Endothelial cell of umbilical vein (primary cell): ENCODE measurements around the gene RNF32. TPM values are rescaled to one million over a fixed set of nuclear protein-coding genes. Genes with fewer than 3 reads are reported as not detected.

ENCODE experiments used
- BruUV-seq: library from RNA; stranded (reverse); fragments of 400-500 nt; replicated peaks from 2 replicates; lab custom pipeline; 2021; lab: Mats Ljungman, UMichigan
- CTCF ChIA-PET: fragments of 300-600, 350-600 bp; sonication (Branson Sonifier 250); formaldehyde crosslinking; loops from one replicate; lab custom pipeline; 2021; ENCODE audit warnings: antibody characterized with exemption, inconsistent platforms; lab: Charles Lee
- POLR2A ChIA-PET: fragments of 300-600, 350-600 bp; sonication (Branson Sonifier 250); formaldehyde crosslinking; loops from one replicate; lab custom pipeline; 2021; ENCODE audit warnings: antibody characterized with exemption, inconsistent platforms; lab: Charles Lee
- DNase-seq: peaks from one replicate; pipeline ENCODE4 v3.0.0-alpha.2; 2011; ENCODE audit warnings: low read depth, low spot score
- FAIRE-seq: peaks from 2 replicates; lab custom pipeline; 2011; peaks lifted over from hg19 to GRCh38; lab: Jason Lieb, UNC
- H2AFZ ChIP-seq: 2 replicates; pipeline ENCODE4 v1.6.0; 2012; ENCODE audit warnings: low read depth, low read length, control low read depth, inconsistent platforms
- H3K27ac ChIP-seq: 2 replicates; pipeline ENCODE4 v1.5.1; 2011; ENCODE audit warnings: low read depth, mild to moderate bottlenecking, control low read depth, low read length, moderate library complexity; ENCODE audit not compliant: insufficient read depth
- H3K27me3 ChIP-seq, 2 experiments: 2 replicates each; pipeline versions ENCODE4 v1.6.0 to v1.6.1; 2011; ENCODE audit warnings: low read length in 2 of 2, mixed read lengths in 1 of 2; ENCODE audit not compliant: control insufficient read depth in 2 of 2, insufficient read depth in 2 of 2
- H3K36me3 ChIP-seq, 2 experiments: 2 replicates in 1 of 2; 3 replicates in 1 of 2; pipeline ENCODE4 v1.5.1; 2011; ENCODE audit warnings: low read length in 2 of 2, mild to moderate bottlenecking in 1 of 2, moderate library complexity in 1 of 2; ENCODE audit not compliant: control insufficient read depth in 2 of 2, insufficient read depth in 2 of 2; ENCODE audit errors: extremely low read depth in 1 of 2
- H3K4me1 ChIP-seq: 3 replicates; pipeline ENCODE4 v1.5.1; 2011; ENCODE audit warnings: mild to moderate bottlenecking, low read length; ENCODE audit not compliant: control insufficient read depth, insufficient read depth; ENCODE audit errors: extremely low read depth
- H3K4me2 ChIP-seq: 2 replicates; pipeline ENCODE4 v1.6.1; 2011; ENCODE audit warnings: low read length, control low read depth, mixed read lengths; ENCODE audit not compliant: insufficient read depth
- H3K4me3 ChIP-seq, 3 experiments: fragments of 200-600 bp in 1 of 3; sonication (generic), shearing (Covaris generic) in 1 of 3; replicated peaks in 1 of 3; 2 replicates each; pipeline ENCODE4 v1.5.1; 2011 to 2016; ENCODE audit warnings: control low read depth in 3 of 3, low read length in 3 of 3, mild to moderate bottlenecking in 2 of 3, inconsistent platforms in 1 of 3, low read depth in 1 of 3, moderate library complexity in 1 of 3; ENCODE audit not compliant: insufficient read depth in 1 of 3
- H3K79me2 ChIP-seq: 2 replicates; pipeline ENCODE4 v1.6.0; 2012; ENCODE audit warnings: low read length, inconsistent platforms; ENCODE audit not compliant: control insufficient read depth, insufficient read depth
- H3K9ac ChIP-seq: replicated peaks from 2 replicates; pipeline ENCODE3; 2011; ENCODE audit warnings: low read length, control low read depth; ENCODE audit not compliant: insufficient read depth; ENCODE audit errors: extremely low read depth
- H3K9me1 ChIP-seq: replicated peaks from 3 replicates; pipeline ENCODE4 v1.6.0; 2011; ENCODE audit warnings: mild to moderate bottlenecking, low read length; ENCODE audit not compliant: control insufficient read depth, insufficient read depth; ENCODE audit errors: extremely low read depth
- H3K9me3 ChIP-seq: replicated peaks from 2 replicates; pipeline ENCODE4 v1.5.1; 2012; ENCODE audit warnings: low read length, inconsistent platforms; ENCODE audit not compliant: control insufficient read depth, insufficient read depth
- H4K20me1 ChIP-seq: replicated peaks from 2 replicates; pipeline ENCODE3; 2011; ENCODE audit warnings: mild to moderate bottlenecking, low read length; ENCODE audit not compliant: control insufficient read depth, insufficient read depth; ENCODE audit errors: extremely low read depth
- EZH2 ChIP-seq: IDR thresholded peaks from 2 replicates; pipeline ENCODE4 v1.6.1; 2012; ENCODE audit warnings: borderline replicate concordance, low read depth, mild to moderate bottlenecking, moderate library complexity, low read length, inconsistent platforms; ENCODE audit not compliant: severe bottlenecking
- FOS ChIP-seq: IDR thresholded peaks from 2 replicates; pipeline ENCODE4 v1.6.1; 2011; ENCODE audit warnings: mild to moderate bottlenecking, low read length, moderate library complexity, borderline replicate concordance; ENCODE audit not compliant: insufficient read depth
- GATA2 ChIP-seq: IDR thresholded peaks from 2 replicates; pipeline ENCODE4 v1.7.0; 2011; ENCODE audit warnings: low read depth, mild to moderate bottlenecking, moderate library complexity, mixed read lengths, low read length; ENCODE audit not compliant: insufficient read length, insufficient read depth
- JUN ChIP-seq: IDR thresholded peaks from 2 replicates; pipeline ENCODE4 v1.6.1; 2011; ENCODE audit warnings: borderline replicate concordance, low read depth; ENCODE audit not compliant: insufficient read length, insufficient read depth
- MYC ChIP-seq: IDR thresholded peaks from one replicate; pipeline ENCODE4 v1.6.1; 2011; ENCODE audit warnings: mild to moderate bottlenecking, low read depth, low read length
- POLR2A ChIP-seq: IDR thresholded peaks from 2 replicates; pipeline ENCODE4 v1.6.1; 2012; ENCODE audit warnings: low read depth, mild to moderate bottlenecking, control low read depth, low read length
- POLR2AphosphoS5 ChIP-seq: IDR thresholded peaks from 2 replicates; pipeline ENCODE4 v1.6.1; 2012; ENCODE audit warnings: low read depth, mild to moderate bottlenecking, control low read depth, low read length, moderate library complexity; ENCODE audit not compliant: insufficient read depth
- dilution Hi-C: fragments of 300-500 bp; cut with MboI; formaldehyde crosslinking; loops from one replicate; pipeline ENCODE4 v1.15.0; 2019; ENCODE audit warnings: low sequenced_read_pairs; ENCODE audit not compliant: extremely low pct_ligation_motif_present
- intact Hi-C: fragments of 100-400 bp; cut with micrococcal nuclease; formaldehyde crosslinking; loops from one replicate; pipeline ENCODE4 v1.10.0; 2022
- polyA plus RNA-seq, 4 experiments: library from polyadenylated mRNA; depleted of rRNA in 3 of 4; stranded (reverse) in 3 of 4; unstranded in 1 of 4; fragments of >200 nt; gene quantifications; 2 replicates each; pipeline versions ENCODE4 v1.2.1 to v1.2.3, GENCODE V29; 2011 to 2012; ENCODE audit warnings: missing spikeins in 1 of 4
- total RNA-seq: library from RNA; stranded (reverse); gene quantifications from 2 replicates; pipeline ENCODE4 v1.2.3, GENCODE V29; 2021
- TF ChIP-seq, protein P1 (sequence below): IDR thresholded peaks from 2 replicates; pipeline ENCODE4 v1.6.1; 2011; ENCODE audit not compliant: insufficient read depth, insufficient read length
- TF ChIP-seq, protein P2 (sequence below), 2 donors: IDR thresholded peaks; 1 replicate in 1 of 2; 2 replicates in 1 of 2; pipeline ENCODE4 v1.5.1; 2011; ENCODE audit warnings: low read length in 2 of 2, mild to moderate bottlenecking in 2 of 2, moderate library complexity in 2 of 2, control low read depth in 1 of 2, inconsistent platforms in 1 of 2, low read depth in 1 of 2; ENCODE audit not compliant: insufficient read depth in 1 of 2; ENCODE audit errors: extremely low read depth in 1 of 2

RNF32 gene
- total and polyA plus RNA-seq, 2 donors (not counting 3 experiments of a cell fraction or from before 2014, with no cell fraction given): 0.14 TPM; not detected in 1

DNA sequence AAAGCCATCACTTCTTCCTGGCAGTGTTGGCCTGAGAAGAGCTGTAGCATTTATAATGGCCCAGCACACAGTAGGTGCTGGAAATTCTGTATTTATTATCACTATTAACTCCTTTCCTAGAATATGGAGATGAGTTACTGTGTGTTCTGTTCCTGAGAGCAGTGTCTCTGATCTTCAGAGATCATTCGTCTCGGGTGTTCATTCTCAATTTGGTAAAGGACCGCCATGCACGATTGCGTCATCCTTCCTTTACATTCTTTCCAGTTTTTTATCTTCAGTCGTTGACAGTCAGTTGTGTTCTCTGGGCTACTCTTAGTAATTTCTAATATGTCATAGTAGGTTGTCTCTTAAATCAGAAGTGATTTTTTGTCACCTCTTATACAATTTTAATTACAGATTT, 18.6 kb downstream of the RNF32 start:
- TF ChIP-seq FOS (no peak), MYC (no peak), EZH2 (no peak), POLR2A (no peak), GATA2 (no peak), JUN (no peak), POLR2AphosphoS5 (no peak)
- TF ChIP-seq, protein P1, sequence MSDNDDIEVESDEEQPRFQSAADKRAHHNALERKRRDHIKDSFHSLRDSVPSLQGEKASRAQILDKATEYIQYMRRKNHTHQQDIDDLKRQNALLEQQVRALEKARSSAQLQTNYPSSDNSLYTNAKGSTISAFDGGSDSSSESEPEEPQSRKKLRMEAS: no peak
- TF ChIP-seq, protein P2, sequence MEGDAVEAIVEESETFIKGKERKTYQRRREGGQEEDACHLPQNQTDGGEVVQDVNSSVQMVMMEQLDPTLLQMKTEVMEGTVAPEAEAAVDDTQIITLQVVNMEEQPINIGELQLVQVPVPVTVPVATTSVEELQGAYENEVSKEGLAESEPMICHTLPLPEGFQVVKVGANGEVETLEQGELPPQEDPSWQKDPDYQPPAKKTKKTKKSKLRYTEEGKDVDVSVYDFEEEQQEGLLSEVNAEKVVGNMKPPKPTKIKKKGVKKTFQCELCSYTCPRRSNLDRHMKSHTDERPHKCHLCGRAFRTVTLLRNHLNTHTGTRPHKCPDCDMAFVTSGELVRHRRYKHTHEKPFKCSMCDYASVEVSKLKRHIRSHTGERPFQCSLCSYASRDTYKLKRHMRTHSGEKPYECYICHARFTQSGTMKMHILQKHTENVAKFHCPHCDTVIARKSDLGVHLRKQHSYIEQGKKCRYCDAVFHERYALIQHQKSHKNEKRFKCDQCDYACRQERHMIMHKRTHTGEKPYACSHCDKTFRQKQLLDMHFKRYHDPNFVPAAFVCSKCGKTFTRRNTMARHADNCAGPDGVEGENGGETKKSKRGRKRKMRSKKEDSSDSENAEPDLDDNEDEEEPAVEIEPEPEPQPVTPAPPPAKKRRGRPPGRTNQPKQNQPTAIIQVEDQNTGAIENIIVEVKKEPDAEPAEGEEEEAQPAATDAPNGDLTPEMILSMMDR (IDR thresholded peaks at IDR 0.05; ENCODE audit: extremely low read depth in 1 of 2, insufficient read depth in 1 of 2, low read depth in 1 of 2, low read length in 2 of 2): no peak
- dilution Hi-C loops (no loop called here), intact Hi-C loops (no loop called here)
- Histone ChIP-seq H3K4me3 (no peak overlapping the region), H3K9ac (no peak overlapping the region), H3K27me3 (no peaks in the 10 kb centered on the region), H3K79me2 (no peaks in the 10 kb centered on the region), H3K36me3 (no peaks in the 10 kb centered on the region), H3K27ac (no peak overlapping the region), H3K4me2 (no peak overlapping the region), H3K9me1 (no peaks in the 10 kb centered on the region), H3K9me3 (no peaks in the 10 kb centered on the region), H2AFZ (no peak overlapping the region), H4K20me1 (no peaks in the 10 kb centered on the region), H3K4me1 (no peaks in the 10 kb centered on the region)
- FAIRE-seq (no peak), DNase-seq (no peak)
- no TSS peak for BruUV-seq
- ChIA-PET POLR2A (no interaction called here), CTCF (interaction anchor here (1.1 kb wide), 1 partner anchor 28 kb away, joined by 3 read pairs; no protein-coding TSS in a partner anchor)
